Activated T-cell treated with anti-CD3 and anti-CD28 coated beads, Interleukin-2, amount 50 U/mL, for 72 hours (primary cell): ENCODE results near the gene SIX6. TPM values are rescaled to one million over a fixed set of nuclear protein-coding genes. Genes with fewer than 3 reads are reported as not detected.
A peak's percentile ranks its signal among the peaks of the same experiment; 100 is the strongest.

Experiments used
- ATAC-seq, 2 donors: fragments of 150-1000 bp; cut with Tn5 transposase; replicated peaks in 1 of 2; 2 replicates each; pipeline ENCODE4 v1.10.0; 2021; ENCODE audit warnings: moderate library complexity in 2 of 2, mild to moderate bottlenecking in 1 of 2
- DNase-seq, 2 donors: peaks; one replicate each; pipeline ENCODE4 v3.0.0; 2021 to 2022; ENCODE audit warnings: mixed read lengths in 1 of 2
- H3K27ac Mint-ChIP-seq: one replicate; pipeline ENCODE4 v1.8.0; 2022; ENCODE audit warnings: mild to moderate bottlenecking, moderate library complexity, mixed read lengths
- H3K27me3 Mint-ChIP-seq: one replicate; pipeline ENCODE4 v1.8.0; 2022; ENCODE audit warnings: low read depth, mixed read lengths
- H3K36me3 Mint-ChIP-seq, 2 donors: one replicate each; pipeline ENCODE4 v1.8.0; 2022; ENCODE audit warnings: mixed read lengths in 2 of 2, mild to moderate bottlenecking in 1 of 2; ENCODE audit not compliant: insufficient read depth in 2 of 2
- H3K4me1 Mint-ChIP-seq: one replicate; pipeline ENCODE4 v1.8.0; 2022; ENCODE audit warnings: low read depth, mixed read lengths
- H3K4me3 Mint-ChIP-seq, 2 donors: one replicate each; pipeline ENCODE4 v1.8.0; 2022; ENCODE audit warnings: mild to moderate bottlenecking in 2 of 2, mixed read lengths in 2 of 2, moderate library complexity in 2 of 2
- H3K9me3 Mint-ChIP-seq, 2 donors: one replicate each; pipeline ENCODE4 v1.8.0; 2022; ENCODE audit warnings: mixed read lengths in 2 of 2
- total RNA-seq, 2 donors: library from RNA; stranded (reverse); gene quantifications; one replicate each; pipeline ENCODE4 v1.2.3, GENCODE V29; 2022

The SIX6 gene
- total RNA-seq, 2 donors from 2014 or later, result not detected

GRCh38 chr14:60506985-60507829, 1.7 kb upstream of the SIX6 start:
- no peak for DNase-seq
- Mint-ChIP-seq H3K27me3 (peaks cover 88% of the 10 kb centered on the region), H3K4me3 (peak overlapping the region; percentile 31 to 61), H3K4me1 (peaks cover 15% of the 10 kb centered on the region), H3K27ac (no peak overlapping the region), H3K36me3 (peaks cover 0 to 2% of the 10 kb centered on the region in 2 donors), H3K9me3 (no peaks in the 10 kb centered on the region)
- ATAC-seq, result no peak

GRCh38 chr14:60508363-60508706, 611 bp upstream of the SIX6 start:
- H3K4me1 Mint-ChIP-seq, result peaks cover 15% of the 10 kb centered on the region
- H3K36me3 Mint-ChIP-seq, result peaks cover 0 to 2% of the 10 kb centered on the region in 2 donors
- ATAC-seq, result no peak
- H3K27ac Mint-ChIP-seq, result no peak overlapping the region
- H3K27me3 Mint-ChIP-seq, result peaks cover 87% of the 10 kb centered on the region
- H3K4me3 Mint-ChIP-seq, result peak overlapping the region in 1 of 2 donors; percentile 62
- DNase-seq, result no peak
- H3K9me3 Mint-ChIP-seq, result no peaks in the 10 kb centered on the region

DNA sequence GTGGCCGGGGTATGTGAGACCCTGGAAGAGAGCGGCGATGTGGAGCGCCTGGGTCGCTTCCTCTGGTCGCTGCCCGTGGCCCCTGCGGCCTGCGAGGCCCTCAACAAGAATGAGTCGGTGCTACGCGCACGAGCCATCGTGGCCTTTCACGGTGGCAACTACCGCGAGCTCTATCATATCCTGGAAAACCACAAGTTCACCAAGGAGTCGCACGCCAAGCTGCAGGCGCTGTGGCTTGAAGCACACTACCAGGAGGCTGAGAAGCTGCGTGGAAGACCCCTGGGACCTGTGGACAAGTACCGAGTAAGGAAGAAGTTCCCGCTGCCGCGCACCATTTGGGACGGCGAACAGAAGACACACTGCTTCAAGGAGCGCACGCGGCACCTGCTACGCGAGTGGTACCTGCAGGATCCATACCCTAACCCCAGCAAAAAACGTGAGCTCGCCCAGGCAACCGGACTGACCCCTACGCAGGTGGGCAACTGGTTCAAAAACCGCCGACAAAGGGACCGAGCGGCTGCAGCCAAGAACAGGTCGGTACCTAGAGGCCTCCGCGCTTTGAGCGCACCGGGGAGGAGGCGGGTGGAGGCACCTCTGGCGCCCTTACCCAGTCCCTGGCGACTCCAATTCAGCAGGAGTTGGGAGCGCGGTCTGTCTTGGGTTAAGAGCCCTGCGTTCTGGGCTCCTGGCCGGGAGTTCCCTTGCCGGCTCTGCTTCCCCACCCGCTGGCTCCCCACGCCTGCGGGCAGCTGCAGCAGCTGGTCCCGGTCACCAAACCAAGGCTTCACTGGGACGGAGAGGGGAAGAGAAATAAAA, 700 bp downstream of the SIX6 start:
- DNase-seq, result peak in 1 of 2 donors; percentile 8
- Mint-ChIP-seq H3K27me3 (peaks cover 88% of the 10 kb centered on the region), H3K4me3 (peak overlapping the region; percentile 36 to 62), H3K27ac (no peak overlapping the region), H3K4me1 (peaks cover 22% of the 10 kb centered on the region), H3K9me3 (no peaks in the 10 kb centered on the region), H3K36me3 (peaks cover 0 to 2% of the 10 kb centered on the region in 2 donors)
- peak in 1 of 2 donors; percentile 24 for ATAC-seq

- peaks cover 22% of the 10 kb centered on the region for H3K4me1 Mint-ChIP-seq
- no peak for DNase-seq
- no peaks in the 10 kb centered on the region for H3K9me3 Mint-ChIP-seq
- peak overlapping the region; percentile 68 to 77 for H3K4me3 Mint-ChIP-seq
- peaks cover 81% of the 10 kb centered on the region for H3K27me3 Mint-ChIP-seq
- H3K36me3 Mint-ChIP-seq, result peaks cover 0 to 2% of the 10 kb centered on the region in 2 donors
- no peak overlapping the region for H3K27ac Mint-ChIP-seq
- ATAC-seq, result no peak
Measured at GRCh38 chr14:60510254-60510950, 1.5 kb downstream of the SIX6 start.

DNA sequence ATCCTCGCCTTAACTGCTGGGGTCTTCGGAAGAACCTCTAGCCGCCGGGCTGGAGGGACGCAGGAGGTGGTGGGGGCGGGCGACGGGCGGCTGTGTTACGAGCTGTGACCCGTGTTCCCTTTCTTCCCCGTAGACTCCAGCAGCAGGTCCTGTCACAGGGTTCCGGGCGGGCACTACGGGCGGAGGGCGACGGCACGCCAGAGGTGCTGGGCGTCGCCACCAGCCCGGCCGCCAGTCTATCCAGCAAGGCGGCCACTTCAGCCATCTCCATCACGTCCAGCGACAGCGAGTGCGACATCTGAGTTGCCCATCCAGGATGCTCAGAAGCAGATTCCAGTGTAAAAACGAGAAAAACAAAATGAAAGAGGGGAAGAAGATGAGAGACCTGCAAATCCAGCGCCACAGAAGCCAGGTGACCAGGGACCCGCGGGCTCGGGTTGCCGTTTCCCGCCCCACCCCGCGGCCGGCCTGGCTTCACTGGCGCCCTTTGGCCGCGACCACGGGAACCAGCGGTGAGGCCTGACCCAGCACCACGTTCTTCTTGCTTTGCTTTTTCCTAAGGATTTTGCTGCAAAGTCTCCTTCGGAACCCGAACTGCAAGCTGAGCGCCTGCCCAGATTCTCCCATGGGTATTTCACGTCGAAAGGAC, 2.1 kb downstream of the SIX6 start:
- peaks cover under 1 to 2% of the 10 kb centered on the region in 2 donors for H3K36me3 Mint-ChIP-seq
- peak overlapping the region; percentile 68 to 77 for H3K4me3 Mint-ChIP-seq
- peaks cover 27% of the 10 kb centered on the region for H3K4me1 Mint-ChIP-seq
- no peak overlapping the region for H3K27ac Mint-ChIP-seq
- no peak for ATAC-seq
- H3K27me3 Mint-ChIP-seq, result peaks cover 79% of the 10 kb centered on the region
- DNase-seq, result peak in 1 of 2 donors; percentile 6
- no peaks in the 10 kb centered on the region for H3K9me3 Mint-ChIP-seq

DNA sequence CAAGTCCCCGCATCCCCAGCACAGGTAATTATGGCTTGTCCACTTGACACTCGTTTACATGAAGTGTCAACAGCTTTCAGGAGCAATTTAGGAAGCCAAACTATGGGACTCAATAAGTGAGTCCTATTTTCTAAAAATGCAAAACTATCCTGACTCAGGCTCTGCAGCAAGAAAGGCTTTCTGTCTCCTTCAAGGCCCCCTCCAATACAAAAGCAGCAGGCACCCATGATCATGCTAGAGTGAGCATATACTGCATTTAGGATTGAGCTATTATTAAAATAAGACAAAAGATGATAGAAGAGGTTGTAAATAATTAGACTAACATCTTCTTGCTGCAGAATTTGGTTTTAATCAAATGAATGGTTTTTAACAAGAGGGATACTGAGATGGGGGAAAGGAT, 3.2 kb downstream of the SIX6 start:
- H3K36me3 Mint-ChIP-seq, result peaks cover 2 to 3% of the 10 kb centered on the region in 2 donors
- H3K27me3 Mint-ChIP-seq, result peaks cover 79% of the 10 kb centered on the region
- no peaks in the 10 kb centered on the region for H3K9me3 Mint-ChIP-seq
- ATAC-seq (no peak), DNase-seq (no peak)
- H3K27ac Mint-ChIP-seq, result no peak overlapping the region
- no peak overlapping the region for H3K4me3 Mint-ChIP-seq
- peaks cover 31% of the 10 kb centered on the region for H3K4me1 Mint-ChIP-seq

- no peak for ATAC-seq
- no peak for DNase-seq
- H3K4me1 Mint-ChIP-seq, result peaks cover 25% of the 10 kb centered on the region
- no peak overlapping the region for H3K27ac Mint-ChIP-seq
- no peaks in the 10 kb centered on the region for H3K9me3 Mint-ChIP-seq
- H3K4me3 Mint-ChIP-seq, result no peak overlapping the region
- peaks cover 79% of the 10 kb centered on the region for H3K27me3 Mint-ChIP-seq
- peaks cover 2 to 3% of the 10 kb centered on the region in 2 donors for H3K36me3 Mint-ChIP-seq
Measured at GRCh38 chr14:60512973-60513571, 4.1 kb downstream of the SIX6 start.

- Mint-ChIP-seq H3K9me3 (no peaks in the 10 kb centered on the region), H3K4me1 (peaks cover 24% of the 10 kb centered on the region), H3K27me3 (peaks cover 76% of the 10 kb centered on the region), H3K4me3 (peak overlapping the region; percentile 70), H3K27ac (no peak overlapping the region), H3K36me3 (peaks cover 2 to 3% of the 10 kb centered on the region in 2 donors)
- ATAC-seq, result no peak
- no peak for DNase-seq
Measured at GRCh38 chr14:60514378-60514740, 5.4 kb downstream of the SIX6 start.

GRCh38 chr14:60514741-60515491, 6.0 kb downstream of the SIX6 start:
- Mint-ChIP-seq H3K4me1 (peaks cover 18% of the 10 kb centered on the region), H3K27me3 (peaks cover 70% of the 10 kb centered on the region), H3K27ac (no peak overlapping the region), H3K4me3 (peak overlapping the region; percentile 70), H3K9me3 (no peaks in the 10 kb centered on the region), H3K36me3 (peaks cover 2 to 3% of the 10 kb centered on the region in 2 donors)
- ATAC-seq, result peak; percentile 66 to 81
- peak; percentile 52 to 54 for DNase-seq

- Mint-ChIP-seq H3K9me3 (no peaks in the 10 kb centered on the region), H3K4me3 (peak overlapping the region; percentile 29 to 70), H3K27me3 (peaks cover 65% of the 10 kb centered on the region), H3K36me3 (peaks cover 2 to 3% of the 10 kb centered on the region in 2 donors), H3K27ac (no peak overlapping the region), H3K4me1 (peaks cover 16% of the 10 kb centered on the region)
- ATAC-seq (peak; percentile 54 to 63), DNase-seq (peak; percentile 8 to 15)
Measured at GRCh38 chr14:60515511-60516289, 6.8 kb downstream of the SIX6 start.

DNA sequence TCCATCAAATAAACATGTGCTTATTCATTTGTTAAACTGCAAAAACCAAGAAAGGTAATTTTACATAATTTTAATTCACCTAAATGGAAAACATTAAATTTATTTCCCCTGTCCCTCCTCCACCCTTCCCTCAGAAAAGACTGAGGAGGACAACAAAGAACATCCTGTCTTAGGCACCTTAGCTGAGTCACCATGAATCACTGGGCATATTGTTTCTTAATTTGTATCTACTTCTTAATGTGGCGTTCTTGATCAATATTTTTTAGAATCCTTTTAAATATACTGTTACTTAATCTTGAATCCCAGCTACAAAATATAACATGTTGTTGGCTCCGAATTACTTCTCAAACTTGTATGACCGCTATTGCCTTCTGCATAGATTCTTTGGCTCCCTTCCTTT, 23.5 kb downstream of the SIX6 start:
- Mint-ChIP-seq H3K36me3 (no peaks in the 10 kb centered on the region), H3K9me3 (peaks cover 0 to 6% of the 10 kb centered on the region in 2 donors), H3K4me3 (no peak overlapping the region), H3K27ac (no peak overlapping the region), H3K4me1 (no peaks in the 10 kb centered on the region), H3K27me3 (peaks cover 18% of the 10 kb centered on the region)
- ATAC-seq (no peak), DNase-seq (no peak)
